ENCODE data around the gene RBMS1. TPM values are rescaled to one million over a fixed set of nuclear protein-coding genes. Genes with fewer than 3 reads are reported as not detected.

RBMS1 gene
- total RNA-seq, 2 experiments from 2014 or later, result 84.7 to 87.9 TPM

DNA sequence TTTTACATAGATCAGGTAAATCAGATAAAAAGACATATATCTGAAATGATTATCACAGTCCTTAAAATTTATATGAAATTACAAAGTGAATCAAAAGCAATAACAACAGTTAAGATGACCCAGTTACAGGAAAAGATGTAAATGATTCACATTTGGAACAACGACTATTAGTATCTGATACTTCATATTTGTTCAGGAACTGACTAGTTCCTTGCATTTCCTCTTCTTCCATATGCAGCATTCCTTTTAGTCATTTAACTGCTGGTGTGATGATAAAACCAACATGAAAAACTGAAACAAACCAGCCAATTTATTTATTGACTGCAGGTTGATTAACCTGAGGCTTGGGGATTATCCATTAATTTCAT lies 75.2 kb downstream of the RBMS1 start:
- Mint-ChIP-seq H3K4me1 (ENCODE audit: low read depth) (peaks cover 66% of the 10 kb centered on the region), H3K36me3 (ENCODE audit: low read depth) (peaks cover 40% of the 10 kb centered on the region), H3K27ac (no peak overlapping the region), H3K27me3 (ENCODE audit: low read depth) (no peaks in the 10 kb centered on the region), H3K4me3 (no peak overlapping the region), H3K9me3 (ENCODE audit: insufficient read depth) (no peaks in the 10 kb centered on the region)
- DNase-seq (no peak), ATAC-seq (no peak)
- POLR2A ChIA-PET, result no interaction called here
- CTCF ChIA-PET, result no interaction called here

DNA sequence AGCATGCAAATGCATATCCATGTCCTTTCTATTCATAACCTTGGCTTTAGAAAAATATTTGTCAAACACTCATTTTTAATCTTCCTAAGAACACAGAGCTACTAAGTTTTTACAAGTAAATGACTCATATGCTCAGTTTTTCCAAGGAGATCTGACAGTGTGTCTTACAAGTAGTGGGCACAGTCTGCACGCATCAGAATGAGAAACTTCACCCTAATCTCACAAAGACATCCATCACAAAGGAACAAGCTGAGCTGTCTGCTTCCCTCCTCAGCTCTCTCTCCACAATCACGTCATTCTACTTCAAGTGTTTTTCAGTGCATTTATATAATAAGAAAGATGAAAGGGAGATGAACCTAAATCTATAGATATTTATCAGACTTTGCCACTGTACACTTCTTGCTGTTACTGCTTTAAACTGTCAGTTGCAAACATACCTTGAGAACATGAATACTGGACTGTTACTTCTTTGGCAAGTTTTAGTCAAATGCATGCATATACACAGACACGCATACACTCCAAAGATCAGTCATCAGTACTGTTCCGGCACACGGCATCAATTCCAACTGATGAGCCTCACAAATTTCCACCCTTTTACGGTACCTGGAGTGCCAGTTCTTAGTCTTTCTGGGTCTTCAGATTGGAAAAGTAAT lies 75.7 kb downstream of the RBMS1 start:
- ChIA-PET POLR2A (interaction anchor here (0.7 kb wide), 1 partner anchor 11 kb away, joined by 3 read pairs; no protein-coding TSS in a partner anchor), CTCF (interaction anchor here (0.8 kb wide), 2 partner anchors 11 to 646 kb away, joined by 3 to 4 read pairs; no protein-coding TSS in a partner anchor)
- no peak for DNase-seq
- peak; percentile 68 for ATAC-seq
- H3K4me1 Mint-ChIP-seq (ENCODE audit: low read depth), result peaks cover 65% of the 10 kb centered on the region
- H3K36me3 Mint-ChIP-seq (ENCODE audit: low read depth), result peaks cover 37% of the 10 kb centered on the region
- no peaks in the 10 kb centered on the region for H3K9me3 Mint-ChIP-seq (ENCODE audit: insufficient read depth)
- H3K27me3 Mint-ChIP-seq (ENCODE audit: low read depth), result no peaks in the 10 kb centered on the region
- H3K27ac Mint-ChIP-seq, result no peak overlapping the region
- no peak overlapping the region for H3K4me3 Mint-ChIP-seq

DNA sequence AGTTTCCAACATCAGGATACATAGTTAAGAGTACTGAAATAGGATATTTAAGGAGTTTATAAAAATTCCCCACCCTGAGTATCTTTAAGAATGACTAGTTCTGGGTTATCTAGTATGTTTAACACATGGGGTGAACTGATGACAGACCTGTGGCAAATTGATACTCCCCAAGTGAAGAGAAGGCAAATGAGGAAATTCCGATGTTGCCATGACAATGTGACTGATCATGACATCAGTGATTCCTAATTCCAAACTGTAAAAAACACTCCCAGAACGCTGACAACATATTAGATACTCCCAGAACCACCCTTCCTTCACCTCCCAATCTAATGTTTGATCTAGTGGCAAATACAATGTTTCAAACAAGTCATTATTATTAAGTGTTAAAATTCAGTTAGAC lies 77.6 kb downstream of the RBMS1 start:
- Mint-ChIP-seq H3K27me3 (ENCODE audit: low read depth) (no peaks in the 10 kb centered on the region), H3K27ac (no peak overlapping the region), H3K4me1 (ENCODE audit: low read depth) (peaks cover 65% of the 10 kb centered on the region), H3K36me3 (ENCODE audit: low read depth) (peaks cover 24% of the 10 kb centered on the region), H3K4me3 (no peak overlapping the region), H3K9me3 (ENCODE audit: insufficient read depth) (no peaks in the 10 kb centered on the region)
- DNase-seq (no peak), ATAC-seq (no peak)
- ChIA-PET CTCF (no interaction called here), POLR2A (no interaction called here)

DNA sequence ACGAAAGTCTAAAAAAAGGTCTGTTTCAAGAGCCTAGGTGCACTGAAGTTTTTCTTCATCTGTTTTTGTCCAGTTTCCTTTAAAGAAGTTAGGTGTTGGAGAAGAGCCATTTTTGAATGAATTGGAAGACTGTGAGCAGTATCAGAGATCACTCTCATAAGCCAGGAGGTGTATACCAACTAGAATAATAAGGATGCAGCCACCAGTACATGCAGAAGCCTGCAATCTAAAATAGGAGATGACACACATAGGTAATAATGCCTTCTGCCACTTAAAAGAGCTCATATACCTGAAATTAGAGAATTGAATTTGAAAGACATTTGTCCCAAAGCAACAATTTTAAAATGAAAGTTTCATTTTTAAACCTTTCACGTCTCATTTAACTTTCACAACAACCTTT lies 81.7 kb downstream of the RBMS1 start:
- no peak for ATAC-seq
- Mint-ChIP-seq H3K36me3 (ENCODE audit: low read depth) (peaks cover 27% of the 10 kb centered on the region), H3K9me3 (ENCODE audit: insufficient read depth) (no peaks in the 10 kb centered on the region)

DNA sequence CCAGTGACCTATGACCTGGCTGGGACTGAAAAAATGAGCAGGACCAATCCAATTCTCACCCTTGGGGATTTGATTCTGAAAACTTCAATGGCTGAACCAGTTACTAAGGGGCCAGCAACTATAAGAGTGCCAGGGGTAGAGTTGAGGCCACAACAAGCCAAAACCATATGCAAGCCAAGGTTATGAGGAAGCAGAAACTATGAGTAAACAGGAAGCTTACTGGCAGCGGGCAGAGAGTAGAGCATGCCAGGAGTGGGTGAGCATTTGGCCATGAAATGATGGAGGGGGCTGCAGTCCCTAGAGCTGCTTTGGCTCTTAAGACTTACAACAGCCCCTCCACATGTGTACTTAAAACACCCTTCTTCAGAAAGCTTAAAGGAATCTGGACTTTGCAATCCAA lies 82.4 kb downstream of the RBMS1 start:
- peak overlapping the region; percentile 91 for H3K27ac Mint-ChIP-seq
- peak overlapping the region; percentile 66 for H3K4me3 Mint-ChIP-seq
- no peaks in the 10 kb centered on the region for H3K27me3 Mint-ChIP-seq (ENCODE audit: low read depth)
- CTCF ChIA-PET, result interaction anchor here (1.2 to 5.3 kb wide), 5 partner anchors 9 to 79 kb away, joined by 3 to 42 read pairs (median 6); no protein-coding TSS in a partner anchor
- peaks cover 61% of the 10 kb centered on the region for H3K4me1 Mint-ChIP-seq (ENCODE audit: low read depth)
- POLR2A ChIA-PET, result interaction anchor here (1.3 to 1.9 kb wide), 2 partner anchors 17 to 82 kb away, joined by 6 to 13 read pairs; no protein-coding TSS in a partner anchor
- ATAC-seq (peak; percentile 50), DNase-seq (peak; percentile 64)
- peaks cover 32% of the 10 kb centered on the region for H3K36me3 Mint-ChIP-seq (ENCODE audit: low read depth)
- H3K9me3 Mint-ChIP-seq (ENCODE audit: insufficient read depth), result no peaks in the 10 kb centered on the region

More for the DNA sequence above, 81.7 kb downstream of the RBMS1 start:
- ChIA-PET POLR2A (interaction anchor here (1.3 to 1.9 kb wide), 2 partner anchors 16 to 81 kb away, joined by 6 to 13 read pairs; no protein-coding TSS in a partner anchor), CTCF (interaction anchor here (1.2 to 5.3 kb wide), 7 partner anchors 8 to 88 kb away, joined by 3 to 42 read pairs (median 5); no protein-coding TSS in a partner anchor)
- Mint-ChIP-seq H3K4me1 (ENCODE audit: low read depth) (peaks cover 62% of the 10 kb centered on the region), H3K27me3 (ENCODE audit: low read depth) (no peaks in the 10 kb centered on the region), H3K4me3 (peak overlapping the region; percentile 66), H3K27ac (peak overlapping the region; percentile 91)
- DNase-seq, result no peak

DNA sequence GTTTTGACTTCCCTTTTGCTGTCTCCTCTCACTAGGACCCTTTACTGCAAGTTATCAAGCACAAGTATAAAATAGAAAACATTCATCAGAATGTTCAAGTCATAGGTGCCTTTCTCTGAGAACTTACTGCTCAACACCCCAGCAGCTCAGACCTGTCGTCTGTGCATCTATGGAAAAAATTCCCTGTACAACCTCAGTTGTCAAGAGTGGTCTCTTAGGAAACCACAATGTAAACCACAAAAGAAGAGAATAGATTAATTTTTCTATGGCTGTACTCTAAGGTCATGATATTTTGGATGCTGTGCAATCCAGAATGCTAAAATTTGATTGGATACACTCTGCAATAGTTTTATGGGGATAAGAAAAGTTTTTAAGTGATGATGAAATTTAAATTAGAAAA lies 84.1 kb downstream of the RBMS1 start:
- Mint-ChIP-seq H3K27ac (no peak overlapping the region), H3K9me3 (ENCODE audit: insufficient read depth) (no peaks in the 10 kb centered on the region), H3K36me3 (ENCODE audit: low read depth) (peaks cover 39% of the 10 kb centered on the region), H3K27me3 (ENCODE audit: low read depth) (no peaks in the 10 kb centered on the region), H3K4me3 (peak overlapping the region; percentile 85), H3K4me1 (ENCODE audit: low read depth) (peaks cover 70% of the 10 kb centered on the region)
- ChIA-PET CTCF (interaction anchor here (0.6 kb wide), 1 partner anchor 20 kb away, joined by 3 read pairs; no protein-coding TSS in a partner anchor), POLR2A (no interaction called here)
- DNase-seq (no peak), ATAC-seq (no peak)

DNA sequence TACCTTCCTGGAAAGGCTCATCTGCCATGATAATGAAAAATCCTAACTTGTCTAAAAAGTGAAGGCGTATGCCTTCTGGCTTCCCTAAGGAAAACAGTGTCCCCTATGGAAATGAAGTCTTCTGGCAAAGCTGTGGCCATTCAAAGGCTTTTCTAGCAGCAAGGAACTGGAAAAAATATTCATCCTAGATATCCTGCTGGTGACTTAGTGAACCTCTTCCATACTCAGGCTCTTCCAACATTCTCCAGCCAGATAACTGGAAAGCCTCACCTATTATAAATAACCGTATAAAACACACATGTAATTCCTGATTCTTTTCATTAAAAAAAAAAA lies 84.7 kb downstream of the RBMS1 start:
- Mint-ChIP-seq H3K27me3 (ENCODE audit: low read depth) (no peaks in the 10 kb centered on the region), H3K4me3 (peak overlapping the region; percentile 85), H3K9me3 (ENCODE audit: insufficient read depth) (no peaks in the 10 kb centered on the region), H3K36me3 (ENCODE audit: low read depth) (peaks cover 39% of the 10 kb centered on the region), H3K4me1 (ENCODE audit: low read depth) (peaks cover 73% of the 10 kb centered on the region), H3K27ac (peak overlapping the region; percentile 92)
- CTCF ChIA-PET, result interaction anchor here (0.6 kb wide), 1 partner anchor 20 kb away, joined by 3 read pairs; no protein-coding TSS in a partner anchor
- POLR2A ChIA-PET, result no interaction called here
- DNase-seq, result no peak
- ATAC-seq, result no peak

DNA sequence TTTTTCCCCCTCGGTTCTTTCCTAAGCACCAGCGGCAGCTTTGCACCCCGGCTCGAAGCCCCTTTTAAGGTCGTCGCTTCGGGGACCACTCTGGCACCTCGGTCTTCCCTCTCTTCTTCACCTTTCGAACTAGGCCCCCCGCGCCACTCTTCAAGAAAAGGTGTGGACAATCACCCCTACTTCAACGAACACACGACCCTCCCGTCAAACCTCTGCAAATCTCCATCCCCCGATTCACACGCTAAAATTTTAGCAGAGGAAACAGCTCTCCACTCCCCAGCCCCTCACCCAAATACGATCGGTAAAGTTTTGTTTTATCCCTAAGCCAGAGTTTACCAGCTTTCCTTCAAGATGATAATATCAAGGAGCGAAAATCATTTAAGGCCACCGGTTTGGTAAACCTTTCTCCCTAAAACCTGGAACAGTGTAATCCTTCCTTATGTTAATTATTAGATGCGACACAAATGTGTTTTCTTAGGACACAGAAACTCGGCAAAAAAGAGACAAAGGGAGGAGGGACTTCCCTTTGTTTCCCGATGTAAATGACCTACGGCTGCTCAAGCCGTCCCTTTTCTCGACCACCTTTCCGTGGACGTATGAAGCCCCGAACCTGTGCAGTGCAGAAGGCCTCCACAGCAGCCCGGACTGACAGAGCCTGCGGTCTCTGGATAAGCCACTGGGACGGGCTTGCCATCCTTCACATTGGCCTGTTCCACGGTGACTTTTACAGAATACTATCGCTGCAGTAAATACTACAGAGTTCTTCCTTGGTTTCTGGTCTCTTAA lies 85.2 kb downstream of the RBMS1 start:
- H3K4me3 Mint-ChIP-seq, result peak overlapping the region; percentile 85
- no peaks in the 10 kb centered on the region for H3K27me3 Mint-ChIP-seq (ENCODE audit: low read depth)
- peak overlapping the region; percentile 92 for H3K27ac Mint-ChIP-seq
- H3K9me3 Mint-ChIP-seq (ENCODE audit: insufficient read depth), result no peaks in the 10 kb centered on the region
- H3K4me1 Mint-ChIP-seq (ENCODE audit: low read depth), result peaks cover 75% of the 10 kb centered on the region
- H3K36me3 Mint-ChIP-seq (ENCODE audit: low read depth), result peaks cover 42% of the 10 kb centered on the region
- ATAC-seq, result no peak
- ChIA-PET CTCF (interaction anchor here (6.8 kb wide), 1 partner anchor 20 kb away, joined by 44 read pairs; no protein-coding TSS in a partner anchor), POLR2A (interaction anchor here (1.1 to 2.5 kb wide), 5 partner anchors 11 to 20 kb away, joined by 3 to 20 read pairs (median 5); no protein-coding TSS in a partner anchor)
- DNase-seq, result no peak

DNA sequence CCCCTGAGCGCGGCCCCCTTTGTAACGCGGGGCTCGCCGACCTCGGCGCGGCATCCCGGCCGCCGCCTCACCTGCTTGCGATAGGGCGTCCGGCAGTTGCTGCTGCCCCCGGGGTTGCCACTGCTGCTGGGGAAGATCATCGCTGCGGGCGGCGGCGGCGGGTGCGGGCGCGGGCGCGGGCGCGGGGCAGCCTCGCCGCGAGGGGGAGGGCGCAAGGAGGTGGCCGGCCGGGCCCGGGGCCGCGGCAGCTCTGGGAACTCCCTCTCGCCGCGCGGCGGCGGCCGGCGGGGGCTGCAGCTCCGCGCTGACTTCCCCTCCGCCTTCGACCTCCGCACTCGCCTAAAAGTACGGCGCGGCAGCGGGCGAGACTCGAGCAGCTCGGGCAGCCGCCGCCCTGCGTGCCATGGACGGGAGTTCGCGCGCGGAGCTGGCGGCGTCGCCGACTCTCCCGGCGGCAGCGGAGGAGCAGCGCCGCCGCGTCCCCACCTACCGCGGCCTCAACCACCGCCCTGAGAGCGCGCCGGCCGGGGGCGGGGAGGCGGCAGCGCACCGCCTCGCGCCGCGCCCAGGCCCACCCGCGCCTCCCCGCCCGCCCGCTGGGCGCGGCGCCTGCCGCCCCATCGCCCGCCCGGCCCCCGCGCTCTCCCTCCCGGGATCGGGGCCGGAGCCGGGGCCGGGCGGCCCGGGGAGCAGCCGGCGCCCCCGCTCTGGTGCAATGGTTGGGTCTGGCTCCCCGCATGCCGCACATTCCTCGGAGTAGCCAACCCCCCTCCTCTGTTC lies 86.0 kb downstream of the RBMS1 start:
- DNase-seq, result peak; percentile 65
- Mint-ChIP-seq H3K4me3 (peak overlapping the region; percentile 89), H3K27ac (peak overlapping the region; percentile 92), H3K4me1 (ENCODE audit: low read depth) (peaks cover 77% of the 10 kb centered on the region), H3K36me3 (ENCODE audit: low read depth) (peaks cover 48% of the 10 kb centered on the region), H3K27me3 (ENCODE audit: low read depth) (no peaks in the 10 kb centered on the region), H3K9me3 (ENCODE audit: insufficient read depth) (no peaks in the 10 kb centered on the region)
- peak; percentile 55 for ATAC-seq
- CTCF ChIA-PET, result interaction anchor here (1.3 to 6.8 kb wide), 5 partner anchors 13 to 75 kb away, joined by 3 to 44 read pairs (median 6); no protein-coding TSS in a partner anchor
- POLR2A ChIA-PET, result interaction anchor here (0.6 to 2.5 kb wide), 9 partner anchors 10 to 700 kb away, joined by 3 to 20 read pairs (median 4); no protein-coding TSS in a partner anchor

DNA sequence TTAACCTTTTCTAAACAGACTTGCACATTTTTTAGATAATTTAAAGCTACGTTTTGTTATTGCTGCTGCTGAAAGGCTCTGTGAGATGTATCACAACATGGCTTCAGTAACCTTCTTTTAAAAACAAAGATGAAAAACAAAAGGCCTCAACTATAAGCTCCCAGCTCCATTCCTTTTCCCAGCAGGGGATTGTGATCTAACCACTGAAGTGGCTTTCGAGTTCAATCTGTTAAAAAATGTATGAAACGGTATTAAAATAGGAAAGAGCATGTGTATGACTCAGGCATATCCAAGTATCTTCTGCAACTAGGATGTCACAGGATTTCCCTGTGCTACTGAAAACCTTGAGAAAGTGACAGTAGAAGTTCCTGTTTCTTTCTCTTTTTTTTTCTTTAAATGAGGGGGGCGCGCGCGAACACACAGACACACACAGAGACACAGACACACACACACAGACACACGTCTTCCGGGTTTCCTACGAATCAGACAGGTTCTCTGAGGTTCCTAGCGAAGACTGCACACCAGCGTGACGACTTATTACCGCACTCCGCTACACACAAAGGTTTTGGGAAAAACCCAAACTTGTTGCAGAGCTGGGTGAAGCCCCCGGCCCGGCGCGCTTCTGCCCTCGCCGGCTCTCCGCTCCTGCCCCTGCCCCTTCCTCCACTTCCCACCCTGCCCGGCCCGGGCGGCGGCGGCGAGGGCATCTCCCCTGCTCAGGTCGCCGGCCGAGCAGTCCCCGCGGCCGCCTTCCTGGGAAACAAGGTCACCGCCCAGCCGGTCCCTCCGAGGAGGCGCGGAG lies 86.8 kb downstream of the RBMS1 start:
- no peaks in the 10 kb centered on the region for H3K27me3 Mint-ChIP-seq (ENCODE audit: low read depth)
- ChIA-PET CTCF (interaction anchor here (0.7 to 6.8 kb wide), 7 partner anchors 11 to 83 kb away, joined by 3 to 44 read pairs (median 5); no protein-coding TSS in a partner anchor), POLR2A (interaction anchor here (0.6 to 2.5 kb wide), 11 partner anchors 11 to 700 kb away, joined by 3 to 20 read pairs (median 4); no protein-coding TSS in a partner anchor)
- H3K4me1 Mint-ChIP-seq (ENCODE audit: low read depth), result peaks cover 76% of the 10 kb centered on the region
- peak overlapping the region; percentile 85 for H3K27ac Mint-ChIP-seq
- ATAC-seq, result peak; percentile 66
- peak overlapping the region; percentile 89 for H3K4me3 Mint-ChIP-seq
- peak; percentile 82 for DNase-seq
- H3K9me3 Mint-ChIP-seq (ENCODE audit: insufficient read depth), result no peaks in the 10 kb centered on the region
- peaks cover 51% of the 10 kb centered on the region for H3K36me3 Mint-ChIP-seq (ENCODE audit: low read depth)

All from activated CD8-positive, alpha-beta T cell treated with anti-CD3 and anti-CD28 coated beads, Interleukin-2, amount 10 ng/mL, durations not matched to agents 7 days and 5 days (primary cell).